Liver (tissue), 3 donors: ENCODE measurements around the gene CDH13.

Experiments
- EGR1 ChIP-seq, 2 donors: IDR thresholded peaks; 2 replicates each; pipeline ENCODE4 v1.6.1; 2016 to 2018; ENCODE audit warnings: antibody characterized with exemption in 2 of 2, low read depth in 2 of 2
- FOXA1 ChIP-seq: IDR thresholded peaks from 2 replicates; pipeline ENCODE4 v1.6.1; 2016; ENCODE audit warnings: antibody characterized with exemption
- SP1 ChIP-seq: IDR thresholded peaks from 2 replicates; pipeline ENCODE4 v1.6.1; 2018; ENCODE audit warnings: antibody characterized with exemption, mild to moderate bottlenecking
- TAF1 ChIP-seq: conservative IDR thresholded peaks from 2 replicates; pipeline ENCODE4 v1.6.1; 2016; ENCODE audit warnings: antibody characterized with exemption, mild to moderate bottlenecking
- YY1 ChIP-seq: IDR thresholded peaks from 2 replicates; pipeline ENCODE4 v1.6.1; 2016; ENCODE audit warnings: antibody characterized with exemption, mild to moderate bottlenecking
- TF ChIP-seq, protein P1 (sequence below): fragments of 150-350 bp; IDR thresholded peaks from 2 replicates; pipeline ENCODE4 v1.5.1; 2017; ENCODE audit warnings: improper control_type of control experiment, low read depth, low read length; ENCODE audit not compliant: missing input control
- TF ChIP-seq, protein P2 (sequence below): IDR thresholded peaks from 2 replicates; pipeline ENCODE4 v1.6.1; 2016; ENCODE audit warnings: antibody characterized with exemption
- TF ChIP-seq, protein P3 (sequence below): IDR thresholded peaks from 2 replicates; pipeline ENCODE4 v1.6.1; 2016; ENCODE audit warnings: antibody characterized with exemption, mild to moderate bottlenecking
- TF ChIP-seq, protein P4 (sequence below): IDR thresholded peaks from 2 replicates; pipeline ENCODE4 v1.6.1; 2016; ENCODE audit warnings: antibody characterized with exemption
- donor health status: healthy.
- donor health status: healthy.

DNA sequence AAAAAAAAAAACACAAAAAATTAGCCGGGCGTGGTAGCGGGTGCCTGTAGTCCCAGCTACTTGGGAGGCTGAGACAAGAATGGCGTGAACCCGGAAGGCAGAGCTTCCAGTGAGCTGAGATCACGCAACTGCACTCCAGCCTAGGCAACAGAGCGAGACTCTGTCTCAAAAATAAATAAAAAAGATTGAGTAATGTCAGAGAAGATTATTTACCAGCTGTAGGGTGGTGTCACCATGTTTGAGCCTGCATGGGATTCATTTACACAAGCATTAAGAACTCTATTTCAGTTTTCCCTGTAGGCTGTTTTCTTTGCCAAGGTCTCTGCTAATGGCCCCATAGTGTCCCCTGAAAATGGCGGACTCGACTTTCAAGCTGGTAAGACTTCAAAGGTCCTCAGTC, 575.0 kb downstream of the CDH13 start:
- no peak for TF ChIP-seq YY1
- TF ChIP-seq, protein P1, sequence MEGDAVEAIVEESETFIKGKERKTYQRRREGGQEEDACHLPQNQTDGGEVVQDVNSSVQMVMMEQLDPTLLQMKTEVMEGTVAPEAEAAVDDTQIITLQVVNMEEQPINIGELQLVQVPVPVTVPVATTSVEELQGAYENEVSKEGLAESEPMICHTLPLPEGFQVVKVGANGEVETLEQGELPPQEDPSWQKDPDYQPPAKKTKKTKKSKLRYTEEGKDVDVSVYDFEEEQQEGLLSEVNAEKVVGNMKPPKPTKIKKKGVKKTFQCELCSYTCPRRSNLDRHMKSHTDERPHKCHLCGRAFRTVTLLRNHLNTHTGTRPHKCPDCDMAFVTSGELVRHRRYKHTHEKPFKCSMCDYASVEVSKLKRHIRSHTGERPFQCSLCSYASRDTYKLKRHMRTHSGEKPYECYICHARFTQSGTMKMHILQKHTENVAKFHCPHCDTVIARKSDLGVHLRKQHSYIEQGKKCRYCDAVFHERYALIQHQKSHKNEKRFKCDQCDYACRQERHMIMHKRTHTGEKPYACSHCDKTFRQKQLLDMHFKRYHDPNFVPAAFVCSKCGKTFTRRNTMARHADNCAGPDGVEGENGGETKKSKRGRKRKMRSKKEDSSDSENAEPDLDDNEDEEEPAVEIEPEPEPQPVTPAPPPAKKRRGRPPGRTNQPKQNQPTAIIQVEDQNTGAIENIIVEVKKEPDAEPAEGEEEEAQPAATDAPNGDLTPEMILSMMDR: no peak
- TF ChIP-seq FOXA1: no peak
- TF ChIP-seq, protein P2, sequence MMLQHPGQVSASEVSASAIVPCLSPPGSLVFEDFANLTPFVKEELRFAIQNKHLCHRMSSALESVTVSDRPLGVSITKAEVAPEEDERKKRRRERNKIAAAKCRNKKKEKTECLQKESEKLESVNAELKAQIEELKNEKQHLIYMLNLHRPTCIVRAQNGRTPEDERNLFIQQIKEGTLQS: no peak
- TF ChIP-seq TAF1: no peak
- TF ChIP-seq SP1: no peak
- TF ChIP-seq, protein P3, sequence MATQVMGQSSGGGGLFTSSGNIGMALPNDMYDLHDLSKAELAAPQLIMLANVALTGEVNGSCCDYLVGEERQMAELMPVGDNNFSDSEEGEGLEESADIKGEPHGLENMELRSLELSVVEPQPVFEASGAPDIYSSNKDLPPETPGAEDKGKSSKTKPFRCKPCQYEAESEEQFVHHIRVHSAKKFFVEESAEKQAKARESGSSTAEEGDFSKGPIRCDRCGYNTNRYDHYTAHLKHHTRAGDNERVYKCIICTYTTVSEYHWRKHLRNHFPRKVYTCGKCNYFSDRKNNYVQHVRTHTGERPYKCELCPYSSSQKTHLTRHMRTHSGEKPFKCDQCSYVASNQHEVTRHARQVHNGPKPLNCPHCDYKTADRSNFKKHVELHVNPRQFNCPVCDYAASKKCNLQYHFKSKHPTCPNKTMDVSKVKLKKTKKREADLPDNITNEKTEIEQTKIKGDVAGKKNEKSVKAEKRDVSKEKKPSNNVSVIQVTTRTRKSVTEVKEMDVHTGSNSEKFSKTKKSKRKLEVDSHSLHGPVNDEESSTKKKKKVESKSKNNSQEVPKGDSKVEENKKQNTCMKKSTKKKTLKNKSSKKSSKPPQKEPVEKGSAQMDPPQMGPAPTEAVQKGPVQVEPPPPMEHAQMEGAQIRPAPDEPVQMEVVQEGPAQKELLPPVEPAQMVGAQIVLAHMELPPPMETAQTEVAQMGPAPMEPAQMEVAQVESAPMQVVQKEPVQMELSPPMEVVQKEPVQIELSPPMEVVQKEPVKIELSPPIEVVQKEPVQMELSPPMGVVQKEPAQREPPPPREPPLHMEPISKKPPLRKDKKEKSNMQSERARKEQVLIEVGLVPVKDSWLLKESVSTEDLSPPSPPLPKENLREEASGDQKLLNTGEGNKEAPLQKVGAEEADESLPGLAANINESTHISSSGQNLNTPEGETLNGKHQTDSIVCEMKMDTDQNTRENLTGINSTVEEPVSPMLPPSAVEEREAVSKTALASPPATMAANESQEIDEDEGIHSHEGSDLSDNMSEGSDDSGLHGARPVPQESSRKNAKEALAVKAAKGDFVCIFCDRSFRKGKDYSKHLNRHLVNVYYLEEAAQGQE: no peak
- no peak for TF ChIP-seq EGR1 (IDR thresholded peaks at IDR 0.05; ENCODE audit: low read depth in 2 of 2)
- TF ChIP-seq, protein P4, sequence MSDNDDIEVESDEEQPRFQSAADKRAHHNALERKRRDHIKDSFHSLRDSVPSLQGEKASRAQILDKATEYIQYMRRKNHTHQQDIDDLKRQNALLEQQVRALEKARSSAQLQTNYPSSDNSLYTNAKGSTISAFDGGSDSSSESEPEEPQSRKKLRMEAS: no peak
